Measurements from ENCODE around the gene PPP2R1B.

DNA sequence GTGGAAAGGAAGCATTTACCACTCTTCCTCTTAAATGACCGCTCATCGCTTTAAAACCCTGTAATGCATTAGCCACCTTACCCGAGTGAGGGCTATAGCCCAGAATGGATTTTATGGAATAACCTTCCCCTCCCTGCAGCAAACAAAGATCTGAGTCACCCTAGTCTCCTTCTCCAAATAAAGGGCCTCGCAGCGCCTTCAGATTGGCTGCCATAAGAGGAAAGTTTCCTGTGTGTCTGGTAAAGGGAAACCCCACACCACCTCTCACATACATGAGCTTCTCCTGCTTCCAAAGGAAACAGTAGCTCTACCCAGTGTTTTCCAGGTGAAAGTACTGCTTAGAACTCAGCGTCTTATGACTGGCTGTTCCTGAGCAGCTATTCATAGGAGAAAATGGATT lies 47.8 kb downstream of the PPP2R1B start:
- TF ChIP-seq, protein P1, sequence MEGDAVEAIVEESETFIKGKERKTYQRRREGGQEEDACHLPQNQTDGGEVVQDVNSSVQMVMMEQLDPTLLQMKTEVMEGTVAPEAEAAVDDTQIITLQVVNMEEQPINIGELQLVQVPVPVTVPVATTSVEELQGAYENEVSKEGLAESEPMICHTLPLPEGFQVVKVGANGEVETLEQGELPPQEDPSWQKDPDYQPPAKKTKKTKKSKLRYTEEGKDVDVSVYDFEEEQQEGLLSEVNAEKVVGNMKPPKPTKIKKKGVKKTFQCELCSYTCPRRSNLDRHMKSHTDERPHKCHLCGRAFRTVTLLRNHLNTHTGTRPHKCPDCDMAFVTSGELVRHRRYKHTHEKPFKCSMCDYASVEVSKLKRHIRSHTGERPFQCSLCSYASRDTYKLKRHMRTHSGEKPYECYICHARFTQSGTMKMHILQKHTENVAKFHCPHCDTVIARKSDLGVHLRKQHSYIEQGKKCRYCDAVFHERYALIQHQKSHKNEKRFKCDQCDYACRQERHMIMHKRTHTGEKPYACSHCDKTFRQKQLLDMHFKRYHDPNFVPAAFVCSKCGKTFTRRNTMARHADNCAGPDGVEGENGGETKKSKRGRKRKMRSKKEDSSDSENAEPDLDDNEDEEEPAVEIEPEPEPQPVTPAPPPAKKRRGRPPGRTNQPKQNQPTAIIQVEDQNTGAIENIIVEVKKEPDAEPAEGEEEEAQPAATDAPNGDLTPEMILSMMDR (optimal IDR thresholded peaks at IDR 0.05 in 1 of 3, IDR thresholded peaks at IDR 0.05 in 1 of 3, conservative IDR thresholded peaks at IDR 0.05 in 1 of 3; ENCODE audit: extremely low read depth in 1 of 3, insufficient read depth in 2 of 3, low read length in 3 of 3), result no peak
- no peak for TF ChIP-seq EZH2 (IDR thresholded peaks at IDR 0.05; ENCODE audit: low read length)
